ENCODE data around the gene SIGLEC6.

GRCh38 chr19:51564791-51565190 lies 33.3 kb upstream of the SIGLEC6 start:
- TF ChIP-seq, protein P1, sequence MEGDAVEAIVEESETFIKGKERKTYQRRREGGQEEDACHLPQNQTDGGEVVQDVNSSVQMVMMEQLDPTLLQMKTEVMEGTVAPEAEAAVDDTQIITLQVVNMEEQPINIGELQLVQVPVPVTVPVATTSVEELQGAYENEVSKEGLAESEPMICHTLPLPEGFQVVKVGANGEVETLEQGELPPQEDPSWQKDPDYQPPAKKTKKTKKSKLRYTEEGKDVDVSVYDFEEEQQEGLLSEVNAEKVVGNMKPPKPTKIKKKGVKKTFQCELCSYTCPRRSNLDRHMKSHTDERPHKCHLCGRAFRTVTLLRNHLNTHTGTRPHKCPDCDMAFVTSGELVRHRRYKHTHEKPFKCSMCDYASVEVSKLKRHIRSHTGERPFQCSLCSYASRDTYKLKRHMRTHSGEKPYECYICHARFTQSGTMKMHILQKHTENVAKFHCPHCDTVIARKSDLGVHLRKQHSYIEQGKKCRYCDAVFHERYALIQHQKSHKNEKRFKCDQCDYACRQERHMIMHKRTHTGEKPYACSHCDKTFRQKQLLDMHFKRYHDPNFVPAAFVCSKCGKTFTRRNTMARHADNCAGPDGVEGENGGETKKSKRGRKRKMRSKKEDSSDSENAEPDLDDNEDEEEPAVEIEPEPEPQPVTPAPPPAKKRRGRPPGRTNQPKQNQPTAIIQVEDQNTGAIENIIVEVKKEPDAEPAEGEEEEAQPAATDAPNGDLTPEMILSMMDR (IDR thresholded peaks at IDR 0.05) = no peak
- TF ChIP-seq EP300 (IDR thresholded peaks at IDR 0.05) = no peak
- no peak for TF ChIP-seq POLR2A (IDR thresholded peaks at IDR 0.05)

All from upper lobe of left lung (tissue), 4 donors.